AG10803 (cell line): Measurements from ENCODE around the gene CCDC107.

Experiments
- DNase-seq: peaks from one replicate; pipeline ENCODE4 v3.0.0; 2010; ENCODE audit warnings: low read depth
- H3K4me3 ChIP-seq: 2 replicates; pipeline ENCODE4 v1.5.1; 2011; ENCODE audit warnings: mild to moderate bottlenecking, low read length, control low read depth
- CTCF ChIP-seq: conservative IDR thresholded peaks from 2 replicates; pipeline ENCODE4 v1.5.1; 2011; ENCODE audit warnings: mild to moderate bottlenecking, low read length, control low read depth, inconsistent platforms

The CCDC107 gene

GRCh38 chr9:35691334-35691650 is 33.2 kb downstream of the CCDC107 start:
- peak overlapping the region; percentile 97 for H3K4me3 ChIP-seq
- no peak for TF ChIP-seq CTCF
- DNase-seq, result no peak

GRCh38 chr9:35691757-35692301 is 33.7 kb downstream of the CCDC107 start:
- no peak for DNase-seq
- H3K4me3 ChIP-seq, result no peak overlapping the region
- TF ChIP-seq CTCF, result no peak

GRCh38 chr9:35695943-35696401 is 37.9 kb downstream of the CCDC107 start:
- TF ChIP-seq CTCF, result no peak
- no peak for DNase-seq
- H3K4me3 ChIP-seq, result no peak overlapping the region

GRCh38 chr9:35696520-35697215 is 38.6 kb downstream of the CCDC107 start:
- no peak overlapping the region for H3K4me3 ChIP-seq
- TF ChIP-seq CTCF, result peak; percentile 81
- no peak for DNase-seq

- no peak overlapping the region for H3K4me3 ChIP-seq
- no peak for DNase-seq
- no peak for TF ChIP-seq CTCF
These were observed 39.4 kb downstream of the CCDC107 start for GRCh38 chr9:35697486-35697885.

- TF ChIP-seq CTCF, result no peak
- DNase-seq, result no peak
- no peak overlapping the region for H3K4me3 ChIP-seq
These were observed 40.1 kb downstream of the CCDC107 start for GRCh38 chr9:35698231-35698630.

GRCh38 chr9:35700031-35700430 is 41.9 kb downstream of the CCDC107 start:
- DNase-seq, result no peak
- no peak overlapping the region for H3K4me3 ChIP-seq
- no peak for TF ChIP-seq CTCF
